ENCODE measurements around the gene TMA7. TPM values are rescaled to one million over a fixed set of nuclear protein-coding genes. Genes with fewer than 3 reads are reported as not detected.

TMA7 gene
- total RNA-seq, 6 experiments from 2014 or later = 64.8 to 182 (median 80.1) TPM

GRCh38 chr3:48426944-48427629 is 13.0 kb upstream of the TMA7 start:
- H3K4me1 ChIP-seq = peaks cover 2 to 77% (median 20%) of the 10 kb centered on the region in 4 donors
- H3K27me3 ChIP-seq = no peaks in the 10 kb centered on the region
- DNase-seq = no peak
- H3K4me3 ChIP-seq = peak overlapping the region; percentile 78 to 96 (median 85)
- 15% methylated on average over 6 of the region's 8 CpGs for WGBS (ENCODE audit: insufficient coverage, low coverage, low lambda C conversion rate, missing lambda C conversion rate)
- intact Hi-C loops (cut with DNase I) = no loop called here
- ATAC-seq = no peak
- H3K27ac ChIP-seq = peak overlapping the region in 1 of 3 donors; percentile 89
- no peaks in the 10 kb centered on the region for H3K9me3 ChIP-seq
- no peaks in the 10 kb centered on the region for H3K36me3 ChIP-seq
- TF ChIP-seq CTCF (IDR thresholded peaks at IDR 0.05) (no peak), POLR2A (IDR thresholded peaks at IDR 0.05) (no peak)

- Histone ChIP-seq H3K9me3 (no peaks in the 10 kb centered on the region), H3K4me1 (peaks cover 2 to 72% (median 20%) of the 10 kb centered on the region in 4 donors), H3K36me3 (peaks cover 0 to 4% (median 0%) of the 10 kb centered on the region in 4 donors), H3K27ac (peak overlapping the region in 1 of 3 donors; percentile 89), H3K27me3 (no peaks in the 10 kb centered on the region), H3K4me3 (peak overlapping the region; percentile 78 to 96 (median 85))
- 22% methylated on average over 4 of the region's 9 CpGs for WGBS (ENCODE audit: insufficient coverage, low coverage, low lambda C conversion rate, missing lambda C conversion rate)
- DNase-seq = no peak
- no peak for ATAC-seq
- intact Hi-C loops (cut with DNase I) = no loop called here
- no peak for TF ChIP-seq CTCF (IDR thresholded peaks at IDR 0.05)
- no peak for TF ChIP-seq POLR2A (IDR thresholded peaks at IDR 0.05)
Measured at GRCh38 chr3:48427630-48427962, 12.5 kb upstream of the TMA7 start.

- TF ChIP-seq CTCF (IDR thresholded peaks at IDR 0.05) (no peak), POLR2A (IDR thresholded peaks at IDR 0.05) (peak; percentile 18)
- no peak for DNase-seq
- H3K27me3 ChIP-seq = no peaks in the 10 kb centered on the region
- ATAC-seq = no peak
- H3K4me3 ChIP-seq = peak overlapping the region; percentile 78 to 96 (median 85)
- no CpG with 5 or more reads among the region's 7 CpGs for WGBS (ENCODE audit: insufficient coverage, low coverage, low lambda C conversion rate, missing lambda C conversion rate)
- peak overlapping the region; percentile 56 to 89 (median 79) for H3K27ac ChIP-seq
- H3K4me1 ChIP-seq = peaks cover 2 to 66% (median 20%) of the 10 kb centered on the region in 4 donors
- intact Hi-C loops (cut with DNase I) = no loop called here
- no peaks in the 10 kb centered on the region for H3K9me3 ChIP-seq
- H3K36me3 ChIP-seq = peaks cover 0 to 9% (median 0%) of the 10 kb centered on the region in 4 donors
Measured at GRCh38 chr3:48428088-48428571, 11.9 kb upstream of the TMA7 start.

- intact Hi-C loops (cut with DNase I) = no loop called here
- no peaks in the 10 kb centered on the region for H3K27me3 ChIP-seq
- ATAC-seq = peak; percentile 58 to 69 (median 68)
- H3K9me3 ChIP-seq = no peaks in the 10 kb centered on the region
- 0% methylated on average over 1 of the region's 60 CpGs for WGBS (ENCODE audit: insufficient coverage, low coverage, low lambda C conversion rate, missing lambda C conversion rate)
- peak overlapping the region; percentile 78 to 96 (median 85) for H3K4me3 ChIP-seq
- peak overlapping the region; percentile 56 to 89 (median 79) for H3K27ac ChIP-seq
- peak; percentile 72 to 86 (median 82) for DNase-seq
- TF ChIP-seq CTCF (IDR thresholded peaks at IDR 0.05) (no peak), POLR2A (IDR thresholded peaks at IDR 0.05) (no peak)
- peaks cover 0 to 14% (median 0%) of the 10 kb centered on the region in 4 donors for H3K36me3 ChIP-seq
- peaks cover under 1 to 60% (median 20%) of the 10 kb centered on the region in 4 donors for H3K4me1 ChIP-seq
Measured at GRCh38 chr3:48428572-48429316, 11.3 kb upstream of the TMA7 start.
